NT2/D1 (cell line): ENCODE measurements around the gene RAI2.

Source experiments
- SUZ12 ChIP-seq: IDR thresholded peaks from 2 replicates; pipeline ENCODE4 v1.6.1; 2011; ENCODE audit not compliant: insufficient read length, insufficient read depth; ENCODE audit errors: extremely low read depth
- YY1 ChIP-seq: IDR thresholded peaks from 2 replicates; pipeline ENCODE4 v1.6.1; 2011; ENCODE audit not compliant: insufficient read length, insufficient read depth
- ZNF274 ChIP-seq: IDR thresholded peaks from 2 replicates; pipeline ENCODE4 v1.6.1; 2011; ENCODE audit warnings: mild to moderate bottlenecking, low read depth, low read length

DNA sequence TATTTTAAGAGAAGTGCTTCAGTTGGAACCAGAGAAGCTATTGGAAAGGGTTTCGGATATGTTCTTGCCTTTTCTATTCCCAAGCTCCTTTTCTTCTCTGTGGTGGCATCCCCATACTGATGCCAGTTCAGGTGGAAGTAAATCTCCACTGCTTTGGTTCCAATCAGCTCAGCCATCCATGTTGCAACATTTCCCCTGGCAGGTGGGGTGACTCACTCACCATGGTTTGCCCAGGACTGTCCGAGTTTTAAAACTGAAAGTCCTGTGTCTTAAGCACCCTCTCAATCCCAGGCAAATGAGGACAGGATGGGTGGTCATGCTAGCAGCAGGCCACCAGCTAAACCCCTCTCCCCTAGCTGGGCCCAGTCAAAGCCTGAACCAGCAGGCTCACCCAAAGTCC is 15.1 kb downstream of the RAI2 start:
- TF ChIP-seq YY1 (no peak), ZNF274 (no peak), SUZ12 (no peak)
